Kidney epithelial cell (primary cell): Measurements from ENCODE around the gene SEMA3E. TPM values are rescaled to one million over a fixed set of nuclear protein-coding genes. Genes with fewer than 3 reads are reported as not detected.

Experiments
- DNase-seq: peaks from one replicate; pipeline ENCODE4 v3.0.0-alpha.2; 2010; ENCODE audit warnings: low read depth
- H3K27me3 ChIP-seq: 2 replicates; pipeline ENCODE4 v1.6.0; 2011; ENCODE audit warnings: low read length; ENCODE audit not compliant: control insufficient read depth, insufficient read depth
- H3K36me3 ChIP-seq: 2 replicates; pipeline ENCODE4 v1.5.1; 2011; ENCODE audit warnings: low read length; ENCODE audit not compliant: control insufficient read depth, insufficient read depth
- H3K4me3 ChIP-seq: 2 replicates; pipeline ENCODE4 v1.5.1; 2011; ENCODE audit warnings: low read depth, mild to moderate bottlenecking, control low read depth, low read length
- CTCF ChIP-seq: IDR thresholded peaks from 2 replicates; pipeline ENCODE4 v1.5.1; 2011; ENCODE audit warnings: mild to moderate bottlenecking, moderate library complexity, low read length, control low read depth, inconsistent platforms; ENCODE audit not compliant: insufficient read depth, poor library complexity, severe bottlenecking
- total RNA-seq: library from RNA; depleted of rRNA; stranded (reverse); fragments of >200 nt; gene quantifications from 2 replicates; pipeline ENCODE4 v1.2.3, GENCODE V29; 2015

The SEMA3E gene
- total RNA-seq, 1 donor from 2014 or later, result not detected

DNA sequence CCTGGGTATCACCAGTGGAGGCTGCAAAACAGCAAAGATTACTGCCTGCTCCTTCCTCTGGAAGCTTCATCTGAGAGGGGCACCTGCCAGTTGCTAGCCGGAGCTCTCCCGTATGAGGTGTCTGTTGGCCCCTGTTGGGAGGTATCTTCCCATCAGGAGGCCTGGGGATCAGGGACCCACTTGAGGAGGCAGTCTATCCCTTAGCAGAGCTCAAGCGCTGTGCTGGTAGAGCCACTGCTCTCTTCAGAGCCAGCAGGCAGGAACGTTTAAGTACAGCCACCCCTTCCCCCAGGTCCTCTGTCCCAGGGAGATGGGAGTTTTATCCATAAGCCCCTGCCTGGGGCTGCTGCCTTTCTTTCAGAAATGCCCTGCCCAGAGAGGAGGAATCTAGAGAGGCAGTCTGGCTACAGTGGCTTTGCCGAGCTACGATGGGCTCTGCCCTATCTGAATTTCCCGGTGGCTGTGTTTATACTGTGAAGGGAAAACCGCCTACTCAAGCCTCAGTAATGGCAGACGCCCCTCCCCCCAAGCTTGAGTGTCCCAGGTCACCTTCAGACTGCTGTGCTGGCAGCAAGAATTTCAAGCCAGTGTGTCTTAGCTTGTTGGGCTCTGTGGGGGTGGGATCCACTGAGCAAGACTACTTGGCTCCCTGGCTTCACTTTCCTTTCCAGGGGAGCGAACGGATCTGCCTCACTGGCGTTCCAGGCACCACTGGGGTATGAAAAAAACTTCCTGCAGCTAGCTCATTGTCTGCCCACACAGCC lies 19.6 kb downstream of the SEMA3E start:
- DNase-seq, result no peak
- H3K36me3 ChIP-seq, result no peaks in the 10 kb centered on the region
- no peaks in the 10 kb centered on the region for H3K27me3 ChIP-seq
- no peak for TF ChIP-seq CTCF
- no peak overlapping the region for H3K4me3 ChIP-seq

DNA sequence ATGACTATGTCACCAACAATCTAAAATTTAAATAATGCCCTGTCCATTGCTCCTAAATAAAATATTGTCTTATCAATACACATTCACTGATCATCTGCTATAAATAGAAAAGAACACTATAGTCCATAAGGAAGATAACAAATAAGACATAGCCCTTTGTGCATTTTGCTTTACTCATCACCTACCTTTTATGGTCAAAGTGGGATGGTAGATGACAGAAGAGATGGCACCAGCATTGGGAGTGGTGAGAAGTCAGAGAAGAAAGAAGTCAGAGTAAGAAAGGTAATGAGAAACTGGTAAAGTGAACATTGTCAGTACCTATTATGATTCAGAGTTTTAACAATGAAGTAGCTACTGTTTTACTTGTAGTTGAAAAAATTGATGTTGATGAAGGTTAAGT lies 31.1 kb downstream of the SEMA3E start:
- H3K4me3 ChIP-seq, result no peak overlapping the region
- H3K27me3 ChIP-seq, result no peaks in the 10 kb centered on the region
- no peaks in the 10 kb centered on the region for H3K36me3 ChIP-seq
- no peak for TF ChIP-seq CTCF
- no peak for DNase-seq

GRCh38 chr7:83614112-83614511 lies 34.8 kb downstream of the SEMA3E start:
- no peak for TF ChIP-seq CTCF
- no peak overlapping the region for H3K4me3 ChIP-seq
- no peaks in the 10 kb centered on the region for H3K27me3 ChIP-seq
- DNase-seq, result no peak
- H3K36me3 ChIP-seq, result no peaks in the 10 kb centered on the region

GRCh38 chr7:83613232-83613631 lies 35.7 kb downstream of the SEMA3E start:
- Histone ChIP-seq H3K36me3 (no peaks in the 10 kb centered on the region), H3K27me3 (no peaks in the 10 kb centered on the region), H3K4me3 (no peak overlapping the region)
- TF ChIP-seq CTCF, result no peak
- DNase-seq, result no peak

DNA sequence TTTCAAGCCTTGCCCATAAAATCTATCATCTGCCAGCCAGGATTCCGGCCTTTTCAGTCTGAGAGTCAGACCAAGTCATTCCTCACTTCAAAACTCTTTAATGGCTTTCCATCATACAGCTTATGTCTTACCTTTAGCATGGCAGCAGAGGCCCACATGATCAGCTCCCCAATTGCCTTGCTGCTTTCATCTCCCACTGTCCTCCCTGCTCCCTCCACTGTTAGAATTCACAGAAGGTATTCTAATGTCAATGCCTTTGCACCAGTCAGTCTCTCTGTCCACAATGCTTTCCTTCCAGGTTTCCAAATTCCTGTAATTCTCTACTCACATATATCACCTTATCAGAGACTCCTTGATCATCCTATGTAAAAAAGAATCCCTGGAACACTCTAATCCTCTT lies 37.2 kb downstream of the SEMA3E start:
- no peaks in the 10 kb centered on the region for H3K27me3 ChIP-seq
- no peaks in the 10 kb centered on the region for H3K36me3 ChIP-seq
- DNase-seq, result no peak
- H3K4me3 ChIP-seq, result no peak overlapping the region
- TF ChIP-seq CTCF, result no peak
